Activated effector memory CD4-positive, alpha-beta T cell treated with anti-CD3 and anti-CD28 coated beads, Interleukin-2, amount 50 U/mL, for 16 hours (primary cell): ENCODE results near the gene RASGEF1C.
"Not testable (repeated sequence)": the region's sequence is repeated elsewhere in the genome, so short reads cannot be mapped to it uniquely, and the experiment has no call there.

Experiments used
- DNase-seq: peaks from one replicate; pipeline ENCODE4 v3.0.0-alpha.2; 2020

Gene RASGEF1C

DNA sequence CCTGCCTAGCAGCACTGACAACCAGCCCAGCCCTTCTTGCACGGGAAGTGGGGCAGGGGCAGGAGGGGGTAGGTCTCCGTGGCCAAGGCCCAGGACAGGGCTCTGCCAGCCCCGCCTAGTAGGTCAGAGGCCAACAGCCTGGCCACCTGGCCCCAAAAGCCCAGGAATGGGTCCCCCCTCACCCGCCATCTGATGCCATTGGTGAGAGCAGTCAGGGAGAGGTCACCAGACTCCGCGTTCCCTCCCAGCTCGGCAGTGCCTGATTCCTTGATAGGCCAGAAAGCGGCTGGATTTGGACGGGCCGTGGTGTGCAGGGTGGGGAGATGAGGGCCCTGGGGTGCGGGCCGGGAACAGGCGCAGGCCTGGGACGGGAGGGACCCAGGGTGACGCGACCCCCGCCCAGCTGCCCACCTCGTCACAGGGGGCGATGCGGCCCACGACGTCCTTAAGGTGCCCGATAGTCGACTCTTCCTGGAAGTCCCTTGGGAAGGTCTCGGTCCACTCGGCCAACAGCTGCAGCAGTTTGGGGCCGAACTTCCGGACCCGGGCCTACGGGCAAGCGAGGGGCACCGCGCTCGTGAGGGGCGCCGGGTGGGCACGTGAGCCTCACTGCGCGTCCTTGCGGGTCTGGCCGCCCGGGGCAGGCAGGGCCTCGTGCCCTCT is 72.9 kb downstream of the RASGEF1C start:
- DNase-seq, result peak; percentile 56

DNA sequence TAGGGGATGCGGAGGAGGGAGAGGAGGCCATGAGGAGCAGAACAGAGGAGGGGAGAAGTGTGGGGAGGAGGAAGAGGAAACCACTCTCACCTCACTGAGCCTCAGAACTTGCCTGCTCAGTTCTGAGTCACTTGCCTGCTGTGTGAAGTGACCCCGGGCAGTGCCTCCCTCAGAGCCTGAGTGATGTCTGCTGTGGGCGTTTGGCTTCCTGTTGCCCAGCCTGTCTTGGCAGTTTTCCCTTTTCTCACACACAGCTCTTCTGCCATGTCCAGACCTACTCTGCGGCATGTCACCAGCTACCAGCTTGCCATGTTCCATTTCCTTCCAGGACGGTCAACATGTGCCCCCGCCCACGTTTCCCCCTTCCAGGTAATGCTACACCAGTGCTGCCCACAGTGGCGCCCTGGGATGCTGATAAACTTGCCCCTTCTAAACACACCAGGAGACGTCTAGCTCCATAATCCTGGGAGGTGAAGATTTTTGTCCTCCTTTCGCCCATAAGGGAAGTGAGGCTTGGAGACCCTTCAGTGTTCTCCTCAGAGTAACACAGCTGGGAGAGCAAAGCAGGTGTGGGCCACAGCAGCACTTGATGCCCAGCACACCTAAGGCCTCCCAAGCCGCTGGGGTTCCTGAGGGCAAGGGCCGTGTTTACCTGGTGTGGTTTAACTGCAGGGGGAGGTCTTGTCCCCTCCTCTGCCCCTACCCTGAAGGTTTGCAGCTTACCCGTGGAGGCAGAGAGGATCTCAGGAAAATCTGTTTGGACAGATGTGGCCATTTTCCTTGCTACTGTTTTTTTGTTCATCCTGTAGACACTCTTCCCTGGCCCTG is 73.7 kb downstream of the RASGEF1C start:
- DNase-seq, result peak; percentile 53

- DNase-seq, result peak; percentile 60
Observed at GRCh38 chr5:180133971-180134508, 75.0 kb downstream of the RASGEF1C start.

- no peak for DNase-seq
Observed at GRCh38 chr5:180133551-180133950, 75.5 kb downstream of the RASGEF1C start.

GRCh38 chr5:180133060-180133459 is 76.0 kb downstream of the RASGEF1C start:
- peak; percentile 46 for DNase-seq

DNA sequence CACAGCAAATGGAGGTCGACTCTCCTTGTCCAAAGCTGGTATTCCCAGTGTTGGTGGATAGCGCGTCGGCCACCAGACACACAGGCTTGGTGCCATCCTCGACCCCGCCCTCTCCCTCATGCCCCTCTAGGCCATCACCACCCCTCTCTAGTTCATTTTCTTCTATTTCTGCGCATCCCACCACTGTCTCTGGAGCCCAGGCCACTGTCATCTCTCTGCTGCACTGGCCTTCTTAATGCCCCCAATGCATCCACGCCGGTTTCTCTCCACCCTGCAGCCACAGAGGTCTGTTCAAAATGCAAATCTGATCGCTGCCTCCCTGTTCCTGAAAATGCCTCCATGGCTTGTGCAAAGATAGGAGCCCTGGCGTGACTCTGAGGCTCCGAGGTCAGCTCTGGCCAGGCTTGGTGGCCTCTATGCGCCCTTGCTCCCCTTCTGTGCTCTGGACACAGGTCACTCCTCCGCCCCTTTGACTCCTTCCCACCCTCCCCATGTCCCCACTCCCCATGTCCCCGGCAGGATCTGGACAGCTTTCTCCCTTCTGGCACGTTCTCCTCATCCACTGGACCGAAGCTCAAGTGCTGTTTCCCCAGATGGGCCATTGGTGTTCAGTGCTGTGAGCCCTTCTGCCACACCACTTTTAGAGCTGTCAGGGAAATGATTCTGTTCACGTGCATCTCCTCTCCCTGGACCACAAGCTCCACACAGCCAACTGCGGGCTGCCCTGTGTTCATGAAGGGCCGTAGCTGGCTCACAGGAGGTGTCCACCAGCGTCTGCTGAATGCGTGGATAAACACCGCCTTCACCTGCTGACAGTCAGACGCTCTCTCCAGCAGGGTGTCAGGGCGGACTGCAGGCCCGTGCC is 77.9 kb downstream of the RASGEF1C start:
- DNase-seq, result peak; percentile 50

DNA sequence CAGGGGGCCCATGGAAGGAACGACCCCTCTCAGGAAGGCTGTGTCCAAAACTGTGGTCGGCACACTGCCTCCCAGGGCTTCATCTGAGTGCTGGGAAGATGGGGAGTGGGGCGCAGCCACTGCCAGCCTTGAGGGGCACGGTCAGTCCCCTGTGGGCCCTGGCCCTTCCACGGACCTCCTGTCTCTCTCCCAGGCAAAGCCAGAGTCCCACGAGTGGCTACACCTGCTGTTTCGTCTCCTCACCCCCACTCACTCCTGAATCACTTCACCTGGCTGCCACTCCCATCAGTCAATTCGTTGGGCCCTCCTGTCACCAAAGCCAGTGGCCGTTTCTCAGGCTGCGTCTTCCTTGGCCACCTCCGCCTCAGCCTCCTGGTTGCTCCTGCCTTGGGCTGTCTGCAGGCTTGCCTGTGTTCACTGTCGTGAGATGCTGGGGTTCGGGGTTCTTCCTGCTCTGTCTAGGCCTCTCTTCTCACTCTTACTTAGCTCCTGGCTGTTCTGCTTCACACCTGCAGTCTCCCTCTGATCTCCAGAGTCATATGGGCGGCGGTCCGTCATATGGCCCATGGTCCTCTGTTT is 78.6 kb downstream of the RASGEF1C start:
- DNase-seq, result peak; percentile 56

GRCh38 chr5:180129291-180130190 is 79.5 kb downstream of the RASGEF1C start:
- peak; percentile 38 for DNase-seq

DNA sequence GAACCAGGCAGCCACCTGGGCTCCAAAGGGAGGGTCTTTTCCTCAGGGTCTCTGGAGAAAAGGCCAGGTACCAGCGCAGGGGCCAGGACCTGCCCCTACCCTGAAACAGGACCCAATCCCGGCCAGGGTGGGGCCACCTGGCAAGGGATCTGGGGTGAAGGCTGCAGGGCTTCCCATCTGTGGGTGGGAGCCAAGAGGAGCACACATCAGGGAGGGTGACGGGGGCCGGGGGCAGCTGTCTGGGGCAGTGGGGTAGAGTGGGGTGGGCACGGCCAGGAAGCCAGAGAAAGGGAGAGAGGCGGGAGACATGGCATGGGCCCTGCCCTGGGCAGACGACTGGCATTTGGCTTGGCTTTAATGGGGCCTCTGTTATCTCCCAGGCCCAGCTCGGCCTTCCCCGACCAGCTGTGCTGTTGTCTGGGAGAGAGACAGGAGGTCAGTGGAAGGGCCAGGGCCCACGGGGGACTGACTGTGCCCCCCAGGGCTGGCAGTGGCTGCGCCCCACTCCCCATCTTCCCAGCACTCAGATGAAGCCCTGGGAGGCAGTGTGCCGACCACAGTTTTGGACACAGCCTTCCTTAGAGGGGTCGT is 80.2 kb downstream of the RASGEF1C start:
- DNase-seq, result no peak

DNA sequence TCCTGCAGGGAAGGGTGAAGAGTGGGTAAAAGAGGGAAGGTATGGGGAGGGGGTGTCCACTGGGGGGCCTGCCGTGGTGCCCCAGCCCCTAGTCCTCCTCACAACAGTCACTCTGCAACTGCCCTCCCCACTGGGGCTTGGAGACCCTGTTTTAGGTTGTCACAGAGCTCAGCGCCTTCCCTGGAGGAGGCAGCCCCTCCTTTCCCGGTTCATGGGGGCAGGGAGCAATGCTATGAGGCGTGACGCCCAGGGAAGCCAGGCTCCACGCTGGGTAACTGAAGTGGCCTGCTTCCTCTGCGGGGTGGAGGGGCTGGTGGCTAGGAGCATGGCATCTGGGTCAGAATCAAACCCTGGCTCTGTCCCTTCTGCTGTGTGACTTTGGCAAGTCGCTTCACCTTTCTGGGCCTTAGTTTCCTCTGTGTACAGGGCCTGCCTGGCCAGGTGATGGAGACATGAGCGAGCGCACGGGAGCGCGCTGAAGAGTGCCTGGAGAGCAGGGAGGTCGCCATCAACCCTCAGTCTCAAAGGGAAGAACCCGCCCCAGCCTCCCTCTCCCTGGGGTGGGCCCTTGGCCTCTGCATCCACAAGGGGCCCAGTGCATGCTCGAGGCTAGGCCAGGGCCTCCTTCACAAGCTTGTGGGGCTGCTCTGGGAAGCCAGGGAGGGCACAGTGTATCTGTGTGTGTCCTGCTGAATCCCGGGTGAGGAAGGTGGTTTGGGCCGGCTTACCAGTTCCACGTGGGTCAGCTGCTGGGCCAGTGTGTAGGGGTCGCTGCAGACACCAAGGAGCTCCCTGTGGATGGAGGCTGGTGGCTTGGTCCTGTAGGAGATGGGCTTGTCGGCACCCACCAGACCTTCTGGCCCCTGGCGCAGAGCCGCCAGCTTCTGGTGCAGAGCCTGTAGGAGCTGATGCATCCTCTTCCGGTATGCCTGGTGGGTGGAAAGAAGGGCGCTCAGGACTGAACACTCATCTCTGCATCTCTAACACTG is 81.0 kb downstream of the RASGEF1C start:
- DNase-seq, result peak; percentile 53

GRCh38 chr5:180126716-180127681 is 82.0 kb downstream of the RASGEF1C start:
- peak; percentile 68 for DNase-seq

DNA sequence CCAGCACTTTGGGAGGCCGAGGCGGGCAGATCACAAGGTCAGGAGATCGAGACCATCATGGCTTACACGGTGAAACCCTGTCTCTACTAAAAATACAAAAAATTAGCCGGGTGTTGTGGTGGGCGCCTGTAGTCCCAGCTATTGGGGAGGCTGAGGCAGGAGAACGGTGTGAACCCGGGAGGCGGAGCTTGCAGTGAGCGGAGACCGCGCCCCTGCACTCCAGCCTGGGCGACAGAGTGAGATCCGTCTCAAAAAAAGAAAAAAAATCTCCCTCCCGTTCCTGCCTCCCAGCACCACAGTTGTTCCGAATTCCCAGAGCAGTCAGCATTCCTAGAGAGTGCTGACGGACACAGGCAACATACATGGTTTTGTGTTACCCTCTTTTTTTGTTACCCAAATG is 82.9 kb downstream of the RASGEF1C start:
- DNase-seq, result not testable (repeated sequence)

DNA sequence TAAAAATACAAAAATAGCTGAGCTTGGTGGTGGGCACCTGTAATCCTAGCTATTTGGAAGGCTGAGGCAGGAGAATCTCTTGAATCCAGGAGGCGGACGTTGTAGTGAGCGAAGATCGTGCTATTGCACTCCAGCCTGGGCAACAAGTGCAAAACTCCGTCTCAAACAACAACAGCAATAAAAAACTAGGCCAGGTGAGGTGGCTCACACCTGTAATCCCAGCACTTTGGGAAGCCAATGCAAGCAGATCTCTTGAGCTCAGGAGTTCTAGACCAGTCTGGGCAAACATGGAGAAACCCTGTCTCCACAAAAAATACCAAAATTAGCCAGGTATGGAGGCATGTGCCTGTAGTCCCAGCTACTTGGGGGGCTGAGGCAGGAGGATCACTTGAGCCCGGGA is 84.3 kb downstream of the RASGEF1C start:
- not testable (repeated sequence) for DNase-seq

GRCh38 chr5:180122875-180123274 is 86.1 kb downstream of the RASGEF1C start:
- DNase-seq, result no peak

GRCh38 chr5:180121826-180122413 is 87.1 kb downstream of the RASGEF1C start:
- peak; percentile 24 for DNase-seq

DNA sequence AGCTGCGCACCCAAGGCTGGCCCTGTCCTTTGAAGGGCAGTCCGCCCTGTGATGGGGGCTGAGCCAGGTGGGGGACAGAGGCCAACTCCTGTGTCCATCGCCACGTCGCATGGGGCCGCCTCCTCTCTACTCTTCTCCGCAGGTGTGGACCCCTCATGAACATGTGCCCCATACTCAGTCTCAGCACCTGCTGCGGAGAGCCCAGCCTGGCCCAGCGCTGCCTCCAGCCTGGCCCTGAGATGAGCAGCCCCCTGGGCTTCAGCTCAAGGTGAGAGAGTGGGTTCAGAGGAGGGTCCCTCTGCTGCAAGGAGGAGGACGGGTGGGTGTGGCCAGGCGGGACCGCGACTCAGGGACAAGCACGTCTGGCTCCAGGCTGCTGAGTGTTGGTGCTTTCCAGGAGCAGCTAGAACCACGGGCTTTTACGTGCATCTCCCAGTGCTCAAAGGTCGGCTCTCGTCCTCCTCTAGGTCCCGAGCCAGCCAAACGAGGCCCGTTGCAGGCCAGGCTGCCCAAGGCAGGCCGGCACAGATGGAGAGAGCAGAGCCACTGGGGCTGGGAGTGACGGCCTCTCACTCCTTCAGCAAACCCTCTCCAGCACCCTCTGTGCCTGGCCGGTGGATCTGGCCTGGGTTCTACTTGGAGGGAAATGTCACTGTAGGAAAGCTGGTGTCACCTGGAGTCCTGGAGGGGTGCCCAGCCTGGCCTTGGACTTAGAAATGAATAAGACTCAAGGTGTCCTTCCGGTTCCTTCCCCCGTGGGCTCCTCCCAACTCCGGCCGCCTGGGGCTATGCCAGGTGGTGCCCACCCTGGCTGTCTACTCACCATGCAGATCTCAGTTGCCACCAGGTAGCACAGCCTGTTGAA is 88.5 kb downstream of the RASGEF1C start:
- peak; percentile 44 for DNase-seq

- DNase-seq, result peak; percentile 41
Observed at GRCh38 chr5:180119903-180120236, 89.1 kb downstream of the RASGEF1C start.
